ENCODE results near the gene FES. TPM values are rescaled to one million over a fixed set of nuclear protein-coding genes. Genes with fewer than 3 reads are reported as not detected.

FES gene
- polyA plus RNA-seq, 1 donor from 2014 or later: not detected

DNA sequence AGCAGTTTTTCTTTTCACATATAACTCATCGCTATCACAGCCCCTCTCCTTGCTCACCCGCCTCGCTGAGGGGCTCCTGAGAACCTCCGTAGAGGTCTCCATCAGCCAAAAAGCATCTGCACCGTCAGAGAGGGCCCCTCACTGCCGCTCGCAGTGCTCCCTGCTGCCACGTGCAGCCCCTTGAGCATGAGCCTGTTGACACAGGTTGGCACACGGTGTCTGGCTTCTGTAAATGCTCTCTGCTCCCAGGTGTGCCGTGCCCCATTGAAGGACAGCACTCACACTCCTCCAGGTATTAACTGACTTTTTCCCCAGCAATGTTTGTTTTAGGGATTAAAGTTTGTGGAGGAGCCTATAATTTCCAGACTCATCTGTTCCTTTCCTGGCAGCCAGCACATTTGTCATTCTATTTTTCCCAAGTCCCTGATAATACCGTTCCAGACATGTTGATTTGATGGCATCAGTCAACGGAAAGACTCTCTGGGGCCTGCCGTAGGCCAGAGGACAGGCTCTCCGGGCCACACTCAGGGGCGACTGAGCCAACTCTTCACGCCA lies 18.1 kb upstream of the FES start:
- Histone ChIP-seq H3K27ac (ENCODE audit: low read length) (no peak overlapping the region), H4K20me1 (ENCODE audit: insufficient read depth) (no peaks in the 10 kb centered on the region), H3K9ac (ENCODE audit: low read length) (no peak overlapping the region), H3K4me2 (ENCODE audit: low read length) (no peak overlapping the region), H2AFZ (ENCODE audit: low read depth, low read length) (no peak overlapping the region), H3K79me2 (replicated peaks; ENCODE audit: insufficient read depth, low read length) (no peaks in the 10 kb centered on the region), H3K27me3 (ENCODE audit: insufficient read depth, low read depth, low read length) (no peaks in the 10 kb centered on the region), H3K4me3 (ENCODE audit: low read length) (no peak overlapping the region), H3F3A (ENCODE audit: insufficient read depth, low read length, poor library complexity, severe bottlenecking) (no peaks in the 10 kb centered on the region), H3K9me2 (ENCODE audit: insufficient read depth, low read length) (no peaks in the 10 kb centered on the region), H3K36me3 (ENCODE audit: insufficient read depth, low read length) (no peaks in the 10 kb centered on the region), H3K9me3 (ENCODE audit: low read length) (no peaks in the 10 kb centered on the region)
- TF ChIP-seq RAD21 (conservative IDR thresholded peaks at IDR 0.05) (no peak), EZH2 (IDR thresholded peaks at IDR 0.05; ENCODE audit: borderline replicate concordance, insufficient read depth, low read length, poor library complexity, severe bottlenecking) (no peak), SMC3 (conservative IDR thresholded peaks at IDR 0.05; ENCODE audit: poor library complexity) (no peak), MXI1 (conservative IDR thresholded peaks at IDR 0.05; ENCODE audit: poor library complexity, severe bottlenecking) (no peak), POLR2AphosphoS5 (IDR thresholded peaks at IDR 0.05) (no peak), EP300 (conservative IDR thresholded peaks at IDR 0.05; ENCODE audit: poor library complexity, severe bottlenecking) (no peak), TAF1 (IDR thresholded peaks at IDR 0.05; ENCODE audit: low read depth) (no peak)
- TF ChIP-seq, protein P1, sequence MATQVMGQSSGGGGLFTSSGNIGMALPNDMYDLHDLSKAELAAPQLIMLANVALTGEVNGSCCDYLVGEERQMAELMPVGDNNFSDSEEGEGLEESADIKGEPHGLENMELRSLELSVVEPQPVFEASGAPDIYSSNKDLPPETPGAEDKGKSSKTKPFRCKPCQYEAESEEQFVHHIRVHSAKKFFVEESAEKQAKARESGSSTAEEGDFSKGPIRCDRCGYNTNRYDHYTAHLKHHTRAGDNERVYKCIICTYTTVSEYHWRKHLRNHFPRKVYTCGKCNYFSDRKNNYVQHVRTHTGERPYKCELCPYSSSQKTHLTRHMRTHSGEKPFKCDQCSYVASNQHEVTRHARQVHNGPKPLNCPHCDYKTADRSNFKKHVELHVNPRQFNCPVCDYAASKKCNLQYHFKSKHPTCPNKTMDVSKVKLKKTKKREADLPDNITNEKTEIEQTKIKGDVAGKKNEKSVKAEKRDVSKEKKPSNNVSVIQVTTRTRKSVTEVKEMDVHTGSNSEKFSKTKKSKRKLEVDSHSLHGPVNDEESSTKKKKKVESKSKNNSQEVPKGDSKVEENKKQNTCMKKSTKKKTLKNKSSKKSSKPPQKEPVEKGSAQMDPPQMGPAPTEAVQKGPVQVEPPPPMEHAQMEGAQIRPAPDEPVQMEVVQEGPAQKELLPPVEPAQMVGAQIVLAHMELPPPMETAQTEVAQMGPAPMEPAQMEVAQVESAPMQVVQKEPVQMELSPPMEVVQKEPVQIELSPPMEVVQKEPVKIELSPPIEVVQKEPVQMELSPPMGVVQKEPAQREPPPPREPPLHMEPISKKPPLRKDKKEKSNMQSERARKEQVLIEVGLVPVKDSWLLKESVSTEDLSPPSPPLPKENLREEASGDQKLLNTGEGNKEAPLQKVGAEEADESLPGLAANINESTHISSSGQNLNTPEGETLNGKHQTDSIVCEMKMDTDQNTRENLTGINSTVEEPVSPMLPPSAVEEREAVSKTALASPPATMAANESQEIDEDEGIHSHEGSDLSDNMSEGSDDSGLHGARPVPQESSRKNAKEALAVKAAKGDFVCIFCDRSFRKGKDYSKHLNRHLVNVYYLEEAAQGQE (IDR thresholded peaks at IDR 0.05; ENCODE audit: borderline replicate concordance): no peak
- TF ChIP-seq, protein P2, sequence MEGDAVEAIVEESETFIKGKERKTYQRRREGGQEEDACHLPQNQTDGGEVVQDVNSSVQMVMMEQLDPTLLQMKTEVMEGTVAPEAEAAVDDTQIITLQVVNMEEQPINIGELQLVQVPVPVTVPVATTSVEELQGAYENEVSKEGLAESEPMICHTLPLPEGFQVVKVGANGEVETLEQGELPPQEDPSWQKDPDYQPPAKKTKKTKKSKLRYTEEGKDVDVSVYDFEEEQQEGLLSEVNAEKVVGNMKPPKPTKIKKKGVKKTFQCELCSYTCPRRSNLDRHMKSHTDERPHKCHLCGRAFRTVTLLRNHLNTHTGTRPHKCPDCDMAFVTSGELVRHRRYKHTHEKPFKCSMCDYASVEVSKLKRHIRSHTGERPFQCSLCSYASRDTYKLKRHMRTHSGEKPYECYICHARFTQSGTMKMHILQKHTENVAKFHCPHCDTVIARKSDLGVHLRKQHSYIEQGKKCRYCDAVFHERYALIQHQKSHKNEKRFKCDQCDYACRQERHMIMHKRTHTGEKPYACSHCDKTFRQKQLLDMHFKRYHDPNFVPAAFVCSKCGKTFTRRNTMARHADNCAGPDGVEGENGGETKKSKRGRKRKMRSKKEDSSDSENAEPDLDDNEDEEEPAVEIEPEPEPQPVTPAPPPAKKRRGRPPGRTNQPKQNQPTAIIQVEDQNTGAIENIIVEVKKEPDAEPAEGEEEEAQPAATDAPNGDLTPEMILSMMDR (IDR thresholded peaks at IDR 0.05; ENCODE audit: poor library complexity, severe bottlenecking): no peak

DNA sequence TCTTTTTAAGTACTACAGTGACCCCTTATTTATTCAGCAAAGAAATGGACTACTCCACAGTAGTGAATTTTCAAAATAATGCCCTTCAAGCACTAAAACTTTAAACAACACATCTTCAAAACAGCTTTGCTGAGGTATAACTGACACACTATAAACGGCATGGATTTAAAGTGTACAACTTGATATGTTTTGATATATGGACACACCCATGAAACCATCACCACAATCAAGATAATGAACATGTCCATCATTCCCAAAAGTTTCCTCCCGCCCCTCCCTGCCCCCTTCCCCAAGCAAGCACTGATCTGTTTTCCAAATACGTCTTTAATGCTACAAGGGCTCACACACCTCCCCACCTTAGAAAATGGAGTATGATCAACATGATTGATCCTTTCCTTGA lies 17.5 kb upstream of the FES start:
- Histone ChIP-seq H3F3A (ENCODE audit: insufficient read depth, low read length, poor library complexity, severe bottlenecking) (no peaks in the 10 kb centered on the region), H2AFZ (ENCODE audit: low read depth, low read length) (no peak overlapping the region), H3K27ac (ENCODE audit: low read length) (no peak overlapping the region), H3K9me2 (ENCODE audit: insufficient read depth, low read length) (no peaks in the 10 kb centered on the region), H3K27me3 (ENCODE audit: insufficient read depth, low read depth, low read length) (no peaks in the 10 kb centered on the region), H3K4me2 (ENCODE audit: low read length) (no peak overlapping the region), H3K4me3 (ENCODE audit: low read length) (no peak overlapping the region), H4K20me1 (ENCODE audit: insufficient read depth) (no peaks in the 10 kb centered on the region), H3K79me2 (replicated peaks; ENCODE audit: insufficient read depth, low read length) (no peaks in the 10 kb centered on the region), H3K9me3 (ENCODE audit: low read length) (no peaks in the 10 kb centered on the region), H3K36me3 (ENCODE audit: insufficient read depth, low read length) (no peaks in the 10 kb centered on the region), H3K9ac (ENCODE audit: low read length) (no peak overlapping the region)
- TF ChIP-seq RAD21 (conservative IDR thresholded peaks at IDR 0.05) (no peak), SMC3 (conservative IDR thresholded peaks at IDR 0.05; ENCODE audit: poor library complexity) (no peak), TAF1 (IDR thresholded peaks at IDR 0.05; ENCODE audit: low read depth) (no peak)
- TF ChIP-seq, protein P1 (IDR thresholded peaks at IDR 0.05; ENCODE audit: borderline replicate concordance): no peak
- TF ChIP-seq, protein P2 (IDR thresholded peaks at IDR 0.05; ENCODE audit: poor library complexity, severe bottlenecking): no peak
